Adrenal gland (tissue), 12 donors: Measurements from ENCODE around the gene DIP2C. TPM values are rescaled to one million over a fixed set of nuclear protein-coding genes. Genes with fewer than 3 reads are reported as not detected.
A peak's percentile ranks its signal among the peaks of the same experiment; 100 is the strongest.
"Not testable (repeated sequence)": the region's sequence is repeated elsewhere in the genome, so short reads cannot be mapped to it uniquely, and the experiment has no call there.

Experiments
- DNase-seq, 7 donors: peaks; one replicate each; pipeline ENCODE4 v3.0.0-alpha.2; 2019 to 2020
- H3K27ac ChIP-seq, 5 donors: fragments of 200-600 bp; sonication (generic) in 4 of 5; 1 replicate in 3 of 5; 2 replicates in 2 of 5; pipeline versions ENCODE4 v1.5.1 to v1.8.0; 2016 to 2020; ENCODE audit warnings: mild to moderate bottlenecking in 1 of 5
- H3K27me3 ChIP-seq: fragments of 200-600 bp; 2 replicates; pipeline ENCODE4 v1.8.0; 2021
- H3K36me3 ChIP-seq, 2 donors: fragments of 200-600 bp; replicated peaks in 1 of 2; 1 replicate in 1 of 2; 2 replicates in 1 of 2; pipeline versions ENCODE4 v1.5.1 to v1.8.0; 2018 to 2022
- H3K4me1 ChIP-seq, 2 donors: fragments of 200-600 bp; replicated peaks in 1 of 2; 1 replicate in 1 of 2; 2 replicates in 1 of 2; pipeline versions ENCODE4 v1.5.1 to v1.8.0; 2018 to 2021
- H3K4me3 ChIP-seq, 4 donors: fragments of 200-600 bp; sonication (generic) in 3 of 4; one replicate each; pipeline ENCODE4 v1.5.1; 2016 to 2018
- H3K9me3 ChIP-seq, 3 donors: fragments of 200-600 bp; sonication (generic) in 1 of 3; replicated peaks in 1 of 3; 1 replicate in 2 of 3; 2 replicates in 1 of 3; pipeline versions ENCODE4 v1.5.1 to v1.8.0; 2016 to 2021
- CTCF ChIP-seq, 6 experiments: fragments of 450-650 bp in 4 of 6; fragments of 200-600 bp in 2 of 6; sonication (generic) in 1 of 6; IDR thresholded peaks; 1 replicate in 5 of 6; 2 replicates in 1 of 6; pipeline versions ENCODE4 v1.5.1 to v1.8.0; 2016 to 2021; ENCODE audit warnings: antibody characterized with exemption in 6 of 6, mild to moderate bottlenecking in 2 of 6, moderate library complexity in 1 of 6
- POLR2A ChIP-seq, 2 donors: fragments of 450-650 bp; IDR thresholded peaks; one replicate each; pipeline ENCODE4 v1.6.1; 2017; ENCODE audit warnings: antibody characterized with exemption in 2 of 2, mild to moderate bottlenecking in 2 of 2, moderate library complexity in 1 of 2
- WGBS, 4 donors: extraction: QIAGEN DNeasy Blood & Tissue Kit in 2 of 4; methylation state at CpG; one replicate each; pipeline versions ENCODE4 v1.1.5 to v1.1.7; 2013 to 2017; 5-methylcytosine and 5-hydroxymethylcytosine counted together
- intact Hi-C, 2 donors: fragments of 100-400 bp; cut with DNase I; formaldehyde crosslinking; loops; one replicate each; pipeline versions ENCODE4 v1.14.1 to v1.15.0; 2022 to 2023
- polyA plus RNA-seq, 3 donors: library from polyadenylated mRNA; stranded (reverse); fragments of 200-250 nt in 2 of 3; fragments of 350-450 nt in 1 of 3; fragmentation: Illumina TruSeq in 1 of 3; extraction: RNeasy Lipid Tissue Mini Kit (QIAGEN cat#74804) in 1 of 3; gene quantifications; one replicate each; pipeline ENCODE4 v1.2.3, GENCODE V29; 2013 to 2014
- total RNA-seq, 9 donors: library from RNA; depleted of rRNA in 4 of 9; stranded (reverse); fragments of >200 nt in 4 of 9; fragments of 120-200 nt in 1 of 9; fragmentation: NEBNext Ultra II Directional in 1 of 9; extraction: Animal tissue kit (Norgen Biotek cat#: 25700) in 1 of 9; gene quantifications; one replicate each; pipeline versions ENCODE4 v1.1.0 to v1.2.4, GENCODE V29; 2013 to 2023
- donor health status: healthy with polysubstance abuse.
- donor health status: Bipolar disorder and iron deficiency.
- donor health status: DM: yes; HTN: yes; CAD: no.
- donor health status: DM: no; HTN: no; CAD: no.
- donor health status: DM: no; HTN: no; CAD: no.
- donor health status: DM: yes; HTN: yes; CAD: no.

The DIP2C gene
- total and polyA plus RNA-seq, 12 donors = 4.8 to 23.9 (median 19.7) TPM

DNA sequence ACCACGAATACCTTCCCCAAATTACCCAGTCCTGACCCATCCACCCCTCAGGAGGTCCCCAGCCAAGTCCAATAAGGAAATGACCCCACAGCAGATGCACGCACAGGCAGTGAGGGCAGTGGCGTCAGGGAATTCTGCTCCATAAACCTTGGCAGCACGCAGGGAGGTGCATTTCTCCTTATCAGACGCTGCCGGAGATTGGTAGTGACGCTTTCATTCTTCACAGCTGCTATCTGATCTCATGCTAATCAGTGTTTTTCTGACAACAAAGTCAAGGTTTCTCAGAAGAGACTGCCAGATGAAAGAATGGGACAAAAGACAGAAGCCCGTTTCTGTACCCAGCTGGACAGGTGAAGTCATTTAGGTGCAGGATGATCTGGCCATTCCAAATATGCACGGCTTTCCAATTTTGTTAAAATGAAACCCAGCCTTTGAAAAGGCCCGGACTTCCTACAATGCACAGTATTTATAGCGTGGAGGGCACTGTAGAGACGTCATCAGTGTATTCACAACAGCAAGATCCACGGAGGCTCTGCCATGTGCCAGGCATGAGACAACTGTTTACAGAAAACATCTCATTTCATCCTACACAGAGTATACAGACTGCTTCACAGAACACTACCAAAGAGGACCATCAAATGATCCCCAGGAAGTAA is 35.3 kb downstream of the DIP2C start:
- Histone ChIP-seq H3K4me3 (peak overlapping the region in 1 of 4 donors; percentile 23), H3K36me3 (no peaks in the 10 kb centered on the region), H3K27me3 (no peaks in the 10 kb centered on the region), H3K4me1 (peaks cover 4 to 12% of the 10 kb centered on the region in 2 donors), H3K27ac (peak overlapping the region in 1 of 5 donors; percentile 25), H3K9me3 (no peaks in the 10 kb centered on the region)
- 23 to 44% (median 33%) methylated on average over 13 of the region's 13 CpGs for WGBS, 4 donors
- peak in 6 of 7 donors; percentile 59 to 86 (median 73) for DNase-seq
- intact Hi-C loops = no loop called here
- TF ChIP-seq CTCF (IDR thresholded peaks at IDR 0.05) (no peak), POLR2A (IDR thresholded peaks at IDR 0.05) (no peak)

- H3K4me1 ChIP-seq, H3K4me3 ChIP-seq, H3K9me3 ChIP-seq, H3K27ac ChIP-seq, DNase-seq, H3K36me3 ChIP-seq, H3K27me3 ChIP-seq, intact Hi-C loops: not testable (repeated sequence)
- 93 to 96% (median 95%) methylated on average over 13 of the region's 13 CpGs for WGBS, 4 donors
These were observed 36.5 kb downstream of the DIP2C start for GRCh38 chr10:652832-653459.

- Histone ChIP-seq H3K27me3 (no peaks in the 10 kb centered on the region), H3K4me1 (peaks cover 4 to 9% of the 10 kb centered on the region in 2 donors), H3K4me3 (no peak overlapping the region), H3K9me3 (no peaks in the 10 kb centered on the region), H3K36me3 (no peaks in the 10 kb centered on the region), H3K27ac (no peak overlapping the region)
- DNase-seq = no peak
- TF ChIP-seq POLR2A (IDR thresholded peaks at IDR 0.05) (no peak), CTCF (IDR thresholded peaks at IDR 0.05) (no peak)
- intact Hi-C loops = no loop called here
- 93 to 100% (median 96%) methylated on average over 8 to 15 of the region's 15 CpGs for WGBS, 4 donors
These were observed 37.2 kb downstream of the DIP2C start for GRCh38 chr10:652233-652632.

- intact Hi-C loops = no loop called here
- 91 to 97% (median 95%) methylated on average over 12 of the region's 12 CpGs for WGBS, 4 donors
- no peak for DNase-seq
- no peaks in the 10 kb centered on the region for H3K36me3 ChIP-seq
- H3K4me1 ChIP-seq = peaks cover 4 to 9% of the 10 kb centered on the region in 2 donors
- H3K27ac ChIP-seq = no peak overlapping the region
- no peak overlapping the region for H3K4me3 ChIP-seq
- H3K9me3 ChIP-seq = no peaks in the 10 kb centered on the region
- TF ChIP-seq CTCF (IDR thresholded peaks at IDR 0.05) = no peak
- TF ChIP-seq POLR2A (IDR thresholded peaks at IDR 0.05) = no peak
- no peaks in the 10 kb centered on the region for H3K27me3 ChIP-seq
These were observed 37.8 kb downstream of the DIP2C start for GRCh38 chr10:651692-652091.
